ENCODE data around the gene ZXDB.
A peak's percentile ranks its signal among the peaks of the same experiment; 100 is the strongest.
"Not testable (repeated sequence)": the region's sequence is repeated elsewhere in the genome, so short reads cannot be mapped to it uniquely, and the experiment has no call there.

DNA sequence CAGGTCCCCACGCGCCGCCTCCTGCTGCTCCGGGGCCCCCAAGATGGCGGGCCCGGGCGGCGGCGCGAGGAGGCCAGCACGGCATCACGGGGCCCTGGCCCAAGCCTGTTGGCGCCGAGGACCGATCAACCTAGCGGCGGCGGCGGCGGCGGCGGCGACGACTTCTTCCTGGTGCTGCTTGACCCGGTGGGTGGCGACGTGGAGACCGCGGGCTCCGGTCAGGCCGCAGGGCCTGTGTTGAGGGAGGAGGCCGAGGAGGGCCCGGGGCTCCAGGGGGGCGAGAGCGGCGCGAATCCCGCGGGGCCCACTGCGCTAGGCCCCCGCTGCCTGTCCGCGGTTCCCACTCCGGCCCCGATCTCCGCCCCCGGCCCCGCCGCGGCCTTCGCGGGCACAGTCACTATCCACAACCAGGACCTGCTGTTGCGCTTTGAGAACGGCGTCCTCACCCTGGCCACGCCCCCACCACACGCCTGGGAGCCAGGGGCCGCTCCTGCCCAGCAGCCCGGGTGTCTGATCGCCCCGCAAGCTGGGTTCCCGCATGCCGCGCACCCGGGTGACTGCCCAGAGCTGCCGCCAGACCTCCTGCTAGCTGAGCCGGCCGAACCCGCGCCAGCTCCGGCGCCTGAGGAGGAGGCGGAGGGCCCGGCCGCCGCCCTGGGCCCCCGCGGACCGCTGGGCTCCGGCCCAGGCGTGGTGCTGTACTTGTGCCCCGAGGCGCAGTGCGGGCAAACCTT lies 516 bp downstream of the ZXDB start:
- peak in 1 of 2 donors; percentile 22 for TF ChIP-seq POLR2A (IDR thresholded peaks at IDR 0.05)
- TF ChIP-seq, protein P1, sequence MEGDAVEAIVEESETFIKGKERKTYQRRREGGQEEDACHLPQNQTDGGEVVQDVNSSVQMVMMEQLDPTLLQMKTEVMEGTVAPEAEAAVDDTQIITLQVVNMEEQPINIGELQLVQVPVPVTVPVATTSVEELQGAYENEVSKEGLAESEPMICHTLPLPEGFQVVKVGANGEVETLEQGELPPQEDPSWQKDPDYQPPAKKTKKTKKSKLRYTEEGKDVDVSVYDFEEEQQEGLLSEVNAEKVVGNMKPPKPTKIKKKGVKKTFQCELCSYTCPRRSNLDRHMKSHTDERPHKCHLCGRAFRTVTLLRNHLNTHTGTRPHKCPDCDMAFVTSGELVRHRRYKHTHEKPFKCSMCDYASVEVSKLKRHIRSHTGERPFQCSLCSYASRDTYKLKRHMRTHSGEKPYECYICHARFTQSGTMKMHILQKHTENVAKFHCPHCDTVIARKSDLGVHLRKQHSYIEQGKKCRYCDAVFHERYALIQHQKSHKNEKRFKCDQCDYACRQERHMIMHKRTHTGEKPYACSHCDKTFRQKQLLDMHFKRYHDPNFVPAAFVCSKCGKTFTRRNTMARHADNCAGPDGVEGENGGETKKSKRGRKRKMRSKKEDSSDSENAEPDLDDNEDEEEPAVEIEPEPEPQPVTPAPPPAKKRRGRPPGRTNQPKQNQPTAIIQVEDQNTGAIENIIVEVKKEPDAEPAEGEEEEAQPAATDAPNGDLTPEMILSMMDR (IDR thresholded peaks at IDR 0.05) = not testable (repeated sequence)

Data from heart left ventricle (tissue), 13 donors.